T-helper 22 cell (primary cell): Measurements from ENCODE around the gene PDIA5.

ENCODE experiments used
- DNase-seq: peaks from one replicate; pipeline ENCODE4 v3.0.0-alpha.2; 2020; ENCODE audit warnings: low read depth

PDIA5 gene

DNA sequence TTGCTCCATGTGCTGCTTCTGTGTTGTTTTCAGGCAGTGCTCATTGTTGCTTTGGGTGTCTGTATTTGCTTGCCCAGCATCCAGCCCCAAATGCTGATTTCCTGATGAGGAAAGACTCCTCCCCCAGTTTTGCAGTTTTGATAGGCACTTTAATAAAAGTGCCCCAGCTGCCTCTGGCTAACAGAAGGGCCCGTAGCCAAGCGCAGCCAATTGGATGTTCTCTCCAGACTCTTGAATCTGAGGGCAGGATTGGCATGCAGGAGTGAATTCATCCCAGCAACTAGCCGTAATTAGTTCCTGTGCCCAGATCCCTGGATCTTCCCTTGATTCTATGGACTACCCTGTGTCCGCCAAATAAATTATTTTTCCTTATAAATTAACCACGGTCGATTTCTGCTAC is 24.4 kb upstream of the PDIA5 start:
- DNase-seq, result no peak

DNA sequence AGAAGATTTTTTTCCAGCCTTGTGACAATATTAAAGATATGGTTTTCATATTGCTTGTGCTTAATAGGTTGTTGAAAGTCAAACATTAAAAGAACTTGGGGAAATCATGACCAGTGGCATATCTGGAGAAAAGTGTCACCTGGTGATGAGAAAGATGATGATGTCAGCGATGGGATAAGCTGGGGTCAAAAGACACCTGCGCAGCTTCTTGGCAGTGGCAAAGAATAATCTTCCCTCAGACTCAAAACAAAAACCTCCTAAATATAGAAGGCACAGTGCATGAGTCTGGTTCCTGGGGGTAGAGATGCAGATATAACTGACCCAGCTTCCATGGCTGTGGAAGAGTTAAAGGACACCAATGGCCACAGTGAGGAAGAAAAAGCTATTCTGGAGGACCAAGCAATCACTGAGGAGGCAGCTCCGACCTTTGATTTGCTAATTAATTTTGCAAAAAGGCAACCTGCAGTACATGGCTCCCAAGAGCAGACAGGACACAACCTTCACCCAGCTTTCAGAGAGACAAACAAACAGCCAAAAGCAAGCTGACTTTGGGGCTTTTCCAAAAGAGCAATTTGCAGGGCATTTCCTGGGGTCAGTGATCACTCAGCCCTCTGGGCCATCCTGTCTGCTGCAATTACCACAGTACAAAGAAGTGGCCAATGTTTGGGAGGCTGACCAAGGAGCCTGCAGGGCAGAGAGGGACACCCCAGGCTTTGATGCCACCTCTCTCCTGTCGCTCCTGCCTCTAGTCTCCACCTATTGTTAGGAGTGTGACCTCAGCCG is 21.7 kb upstream of the PDIA5 start:
- no peak for DNase-seq

- no peak for DNase-seq
Observed at GRCh38 chr3:123046262-123047061, 20.4 kb upstream of the PDIA5 start.

DNA sequence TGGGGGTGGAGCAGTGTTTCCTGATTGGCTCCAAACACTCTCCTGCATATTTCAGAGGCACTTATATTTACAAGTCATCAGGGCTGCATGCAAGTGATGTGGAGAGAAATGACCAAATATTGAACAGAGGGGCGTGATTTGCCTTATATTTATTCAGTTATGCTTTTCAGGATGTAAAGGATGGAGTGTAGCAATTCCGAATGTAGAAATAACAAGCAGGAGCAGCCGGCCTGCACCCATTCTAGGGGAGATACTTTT is 19.8 kb upstream of the PDIA5 start:
- DNase-seq, result no peak

GRCh38 chr3:123048480-123049237 is 18.2 kb upstream of the PDIA5 start:
- no peak for DNase-seq

- DNase-seq, result no peak
Observed at GRCh38 chr3:123050666-123051065, 16.2 kb upstream of the PDIA5 start.

DNA sequence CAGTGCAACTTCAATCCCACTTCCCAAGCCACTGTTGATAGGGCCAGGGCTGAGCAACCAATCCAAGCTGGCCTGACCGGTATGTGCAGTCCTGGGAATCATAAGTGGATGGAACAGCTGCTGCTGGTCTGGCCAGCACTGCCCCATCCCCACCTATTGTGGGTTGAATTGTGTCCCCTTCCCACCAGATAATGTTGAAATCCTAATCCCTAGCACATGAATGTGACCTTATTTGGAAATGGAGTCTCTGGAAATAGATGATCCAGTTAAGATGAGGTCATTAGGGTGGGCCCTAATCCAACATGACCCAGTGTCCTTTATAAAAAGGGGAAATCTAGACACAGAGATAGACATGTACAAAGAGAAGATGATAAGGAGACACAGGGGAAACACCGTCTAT is 13.7 kb upstream of the PDIA5 start:
- DNase-seq, result no peak

DNA sequence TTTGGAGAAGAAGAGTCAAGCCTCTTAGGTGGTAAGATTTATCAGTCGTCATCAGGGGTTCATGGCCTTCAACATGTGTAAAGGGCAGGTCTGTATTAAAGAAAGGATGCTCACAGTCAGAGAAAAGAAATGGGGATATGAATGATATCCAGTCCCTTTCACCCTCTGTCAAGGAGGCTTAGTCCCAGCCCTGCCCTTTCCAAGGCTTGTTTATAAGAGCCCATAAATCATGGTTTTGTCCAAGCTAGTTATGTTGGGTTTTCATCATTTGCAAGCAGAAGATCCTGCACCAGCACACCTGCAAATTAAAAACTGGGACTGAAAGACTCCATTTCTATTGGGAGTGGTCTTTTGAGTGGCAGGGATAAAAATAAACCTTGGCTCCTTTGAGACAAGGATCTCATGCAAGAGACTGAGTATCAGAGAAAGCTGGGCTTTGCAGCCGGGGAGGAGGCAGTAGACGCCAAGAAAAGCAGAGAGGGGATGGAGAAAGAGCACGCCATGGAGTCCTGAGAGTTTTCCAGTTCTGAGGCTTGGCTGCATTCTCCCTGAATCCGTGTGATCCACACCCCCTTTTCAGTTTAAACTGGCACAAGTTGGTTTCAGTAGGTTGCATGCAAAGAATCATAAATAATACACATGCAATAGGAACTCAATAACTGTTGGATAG is 12.6 kb upstream of the PDIA5 start:
- DNase-seq, result no peak

- no peak for DNase-seq
Observed at GRCh38 chr3:123054931-123055330, 11.9 kb upstream of the PDIA5 start.

DNA sequence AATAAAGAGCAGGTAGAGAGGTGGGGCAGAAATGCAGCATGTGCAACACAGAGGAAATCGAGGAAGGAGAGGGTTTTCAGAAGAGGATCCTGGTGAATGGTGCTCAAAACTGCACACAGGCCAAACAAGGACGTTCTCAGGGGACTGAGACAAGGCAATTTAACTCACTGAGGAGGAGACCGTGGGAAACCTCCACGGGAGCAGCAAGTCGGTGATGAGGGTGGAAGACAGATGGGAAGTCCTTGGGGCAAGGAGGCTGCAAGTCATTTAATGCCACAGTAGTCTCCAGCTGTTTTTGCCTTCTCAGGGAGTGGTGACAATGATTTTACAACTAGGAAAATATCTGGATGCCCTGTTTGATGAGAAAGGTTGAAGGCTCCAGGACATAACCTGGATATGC is 11.5 kb upstream of the PDIA5 start:
- DNase-seq, result no peak

- DNase-seq, result no peak
Observed at GRCh38 chr3:123058505-123058904, 8.3 kb upstream of the PDIA5 start.

DNA sequence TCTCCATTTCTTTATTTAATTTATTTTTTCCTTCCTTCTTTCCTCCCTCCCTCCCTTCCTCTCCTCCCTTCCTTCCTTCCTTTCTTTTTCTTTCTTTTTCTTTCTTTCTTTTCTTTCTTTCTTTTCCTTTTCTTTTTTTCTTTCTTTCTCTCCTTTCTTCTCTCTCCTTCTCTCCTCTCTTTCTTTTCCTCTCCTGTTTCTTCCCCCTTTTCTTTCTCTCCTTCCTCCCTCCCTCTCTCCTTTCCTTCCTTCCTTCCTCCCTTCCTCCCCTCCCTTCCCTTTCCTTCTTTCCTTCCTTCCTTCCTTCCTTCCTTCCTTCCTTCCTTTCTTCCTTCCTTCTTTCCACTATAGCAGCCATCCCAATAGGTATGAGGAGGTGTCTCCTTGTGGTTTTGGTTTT is 6.8 kb upstream of the PDIA5 start:
- DNase-seq, result no peak

- DNase-seq, result no peak
Observed at GRCh38 chr3:123061856-123062255, 5.0 kb upstream of the PDIA5 start.

GRCh38 chr3:123063034-123063433 is 3.8 kb upstream of the PDIA5 start:
- no peak for DNase-seq

- DNase-seq, result no peak
Observed at GRCh38 chr3:123064506-123064905, 2.3 kb upstream of the PDIA5 start.

- DNase-seq, result no peak
Observed at GRCh38 chr3:123064914-123065313, 1.9 kb upstream of the PDIA5 start.

GRCh38 chr3:123066599-123066895 is 278 bp upstream of the PDIA5 start:
- no peak for DNase-seq

DNA sequence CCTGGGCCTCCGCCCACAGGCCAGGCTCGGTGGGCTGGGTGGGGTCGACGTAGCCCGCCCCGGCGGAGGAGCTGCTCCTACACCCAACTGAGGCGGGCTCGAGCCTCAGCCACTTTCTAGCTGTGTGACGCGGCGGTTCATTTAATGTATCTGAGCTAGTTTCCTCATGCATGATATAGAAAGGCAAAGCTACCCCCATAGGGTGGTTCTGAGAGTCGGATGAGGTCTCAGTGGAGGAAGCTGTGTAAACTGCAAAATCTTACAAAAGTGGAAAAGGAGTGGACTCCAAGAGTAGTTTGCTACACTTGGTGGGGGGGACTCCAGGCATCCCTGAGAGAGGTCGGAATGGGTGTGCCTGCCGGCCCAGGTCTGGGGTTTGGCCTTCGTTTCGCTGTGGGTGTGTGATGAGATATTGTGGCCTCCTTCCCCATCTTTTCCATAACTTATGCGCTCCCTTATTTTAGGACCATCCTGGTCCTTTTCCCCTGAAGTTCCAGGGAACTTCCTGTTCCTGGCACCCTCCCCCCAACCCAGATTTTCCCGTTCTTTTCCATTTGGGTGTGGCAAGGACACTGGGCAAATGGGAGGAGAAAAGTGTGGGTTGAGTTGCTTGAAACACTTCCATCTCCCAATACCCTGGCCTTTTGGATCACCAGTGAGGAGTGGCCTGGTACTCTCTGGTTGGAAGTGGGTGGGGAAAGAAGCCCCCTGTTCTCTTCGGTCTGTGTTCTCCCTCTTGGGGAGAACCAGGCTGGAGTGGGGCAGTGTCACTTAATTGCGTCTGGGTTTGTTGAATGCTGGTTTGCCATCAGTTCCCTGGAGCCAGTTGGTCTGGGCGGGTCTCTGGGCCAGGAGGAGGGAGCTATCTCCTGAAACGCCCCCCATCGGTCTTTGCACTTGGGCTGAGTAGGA is 1.1 kb downstream of the PDIA5 start:
- DNase-seq, result no peak

GRCh38 chr3:123068601-123069381 is 2.0 kb downstream of the PDIA5 start:
- no peak for DNase-seq

GRCh38 chr3:123070510-123070909 is 3.7 kb downstream of the PDIA5 start:
- DNase-seq, result no peak

DNA sequence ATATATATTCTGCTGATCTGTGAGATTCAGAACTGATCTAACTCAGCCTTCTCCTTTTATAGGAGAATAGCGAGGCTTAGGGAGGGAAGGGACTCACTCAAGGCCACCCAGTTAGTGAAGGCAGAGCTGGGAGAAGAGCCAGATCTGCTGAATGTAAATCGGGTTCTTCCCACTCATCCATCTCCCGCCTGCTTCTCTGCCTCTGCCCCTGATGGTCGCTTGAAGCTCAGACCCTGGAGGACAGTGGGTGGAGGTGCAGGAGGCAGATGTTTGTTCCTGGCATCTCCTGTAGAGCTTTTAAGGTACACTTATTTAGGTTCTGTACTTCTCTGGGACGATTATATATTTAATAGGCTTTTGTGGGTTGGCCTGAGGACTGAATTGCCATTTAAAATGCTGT is 4.3 kb downstream of the PDIA5 start:
- DNase-seq, result no peak
